ACC112 (cell line): ENCODE data around the gene RFWD3.

Source experiments
- H2AFZ ChIP-seq: fragments of 200-600 bp; sonication (generic); one replicate; pipeline ENCODE4 v1.6.0; 2017; ENCODE audit warnings: antibody characterized with exemption, low read length; ENCODE audit not compliant: unreplicated experiment
- H3K27ac ChIP-seq: fragments of 200-600 bp; sonication (generic); 2 replicates; pipeline ENCODE4 v1.5.1; 2014; ENCODE audit warnings: low read depth, mild to moderate bottlenecking, antibody characterized with exemption, low read length, moderate library complexity
- H3K27me3 ChIP-seq: fragments of 200-600 bp; sonication (generic); 2 replicates; pipeline ENCODE4 v1.6.1; 2014; ENCODE audit warnings: mild to moderate bottlenecking, antibody characterized with exemption, low read length, moderate library complexity, mixed read lengths; ENCODE audit not compliant: insufficient read depth
- H3K36me3 ChIP-seq: fragments of 200-600 bp; sonication (generic); 2 replicates; pipeline ENCODE4 v1.6.1; 2016; ENCODE audit warnings: mild to moderate bottlenecking, antibody characterized with exemption, low read length, moderate library complexity, mixed read lengths; ENCODE audit not compliant: insufficient read depth
- H3K4me1 ChIP-seq: fragments of 200-600 bp; sonication (generic); one replicate; pipeline ENCODE4 v1.6.1; 2016; ENCODE audit warnings: low read length, mixed read lengths; ENCODE audit not compliant: insufficient read depth, unreplicated experiment, control insufficient read depth
- H3K4me3 ChIP-seq: fragments of 200-600 bp; sonication (generic); 2 replicates; pipeline ENCODE4 v1.5.1; 2014; ENCODE audit warnings: mild to moderate bottlenecking, low read depth, low read length
- H3K79me2 ChIP-seq: fragments of 200-600 bp; sonication (generic); one replicate; pipeline ENCODE4 v1.6.0; 2016; ENCODE audit warnings: low read length; ENCODE audit not compliant: control insufficient read depth, unreplicated experiment, insufficient read depth

RFWD3 gene

GRCh38 chr16:74649839-74650504, 16.7 kb downstream of the RFWD3 start:
- peaks cover 21% of the 10 kb centered on the region for H3K4me1 ChIP-seq
- H3K36me3 ChIP-seq: peaks cover 19% of the 10 kb centered on the region; the same call in 1 of the 2 replicates
- no peak overlapping the region for H2AFZ ChIP-seq
- peaks cover 62% of the 10 kb centered on the region for H3K79me2 ChIP-seq
- H3K27me3 ChIP-seq: no peaks in the 10 kb centered on the region
- H3K27ac ChIP-seq: no peak overlapping the region
- no peak overlapping the region for H3K4me3 ChIP-seq

DNA sequence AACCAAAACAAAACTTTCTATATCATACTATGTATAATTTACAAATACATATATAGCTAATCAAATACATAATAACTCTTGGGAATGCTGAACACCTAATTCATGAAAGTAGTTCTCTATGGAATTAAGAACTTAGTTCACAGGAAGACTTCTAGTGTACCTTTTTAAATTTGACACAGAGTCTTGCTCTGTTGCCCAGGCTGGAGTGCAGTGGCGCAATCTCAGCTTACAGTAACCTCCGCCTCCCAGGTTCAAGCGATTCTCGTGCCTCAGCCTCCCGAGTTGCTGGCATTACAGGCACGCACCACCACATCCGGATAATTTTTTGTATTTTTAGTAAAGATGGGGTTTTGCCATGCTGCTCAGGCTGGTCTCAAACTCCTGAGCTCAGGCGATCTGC, 24.7 kb downstream of the RFWD3 start:
- no peak overlapping the region for H3K27ac ChIP-seq
- H3K4me1 ChIP-seq: peaks cover 13% of the 10 kb centered on the region
- H2AFZ ChIP-seq: no peak overlapping the region
- no peak overlapping the region for H3K4me3 ChIP-seq
- H3K27me3 ChIP-seq: no peaks in the 10 kb centered on the region
- peaks cover 29% of the 10 kb centered on the region for H3K36me3 ChIP-seq
- peaks cover 22% of the 10 kb centered on the region for H3K79me2 ChIP-seq

DNA sequence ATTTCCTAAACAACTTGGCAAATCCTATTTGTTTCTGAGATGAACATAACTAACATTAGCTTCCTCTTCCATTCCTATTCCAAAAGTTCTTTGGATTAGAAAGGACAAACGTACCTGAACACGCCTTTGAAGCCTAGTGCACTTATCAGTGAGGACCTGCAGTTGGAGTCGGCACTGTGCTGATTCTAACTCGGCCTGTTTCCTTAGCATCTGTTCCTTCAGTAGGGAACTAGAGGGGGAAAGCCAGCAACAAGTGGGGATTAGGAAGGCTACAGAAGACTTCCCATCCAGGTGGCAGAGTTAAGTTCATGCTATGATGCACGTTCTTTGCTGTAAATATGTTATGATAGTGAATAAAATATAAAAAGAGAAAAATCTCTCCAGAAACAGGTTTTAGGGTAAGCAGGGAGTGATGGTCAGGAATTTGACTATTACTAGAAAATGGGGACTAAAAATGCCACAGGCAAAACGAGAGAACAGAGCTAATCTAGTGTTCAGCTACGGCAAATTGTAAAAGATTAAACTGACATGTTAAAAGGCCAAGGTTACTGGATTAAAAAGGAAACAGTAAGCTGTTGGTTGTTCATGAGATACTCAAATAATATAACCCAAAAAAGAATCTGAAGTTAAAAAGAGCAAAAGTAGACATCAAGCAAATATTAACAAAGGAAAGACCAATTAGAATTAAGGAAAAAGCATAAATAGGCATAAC, 28.8 kb downstream of the RFWD3 start:
- no peak overlapping the region for H3K4me3 ChIP-seq
- no peaks in the 10 kb centered on the region for H3K4me1 ChIP-seq
- H3K36me3 ChIP-seq: peaks cover 20% of the 10 kb centered on the region
- H3K27ac ChIP-seq: no peak overlapping the region
- no peak overlapping the region for H2AFZ ChIP-seq
- no peaks in the 10 kb centered on the region for H3K27me3 ChIP-seq
- H3K79me2 ChIP-seq: no peaks in the 10 kb centered on the region

DNA sequence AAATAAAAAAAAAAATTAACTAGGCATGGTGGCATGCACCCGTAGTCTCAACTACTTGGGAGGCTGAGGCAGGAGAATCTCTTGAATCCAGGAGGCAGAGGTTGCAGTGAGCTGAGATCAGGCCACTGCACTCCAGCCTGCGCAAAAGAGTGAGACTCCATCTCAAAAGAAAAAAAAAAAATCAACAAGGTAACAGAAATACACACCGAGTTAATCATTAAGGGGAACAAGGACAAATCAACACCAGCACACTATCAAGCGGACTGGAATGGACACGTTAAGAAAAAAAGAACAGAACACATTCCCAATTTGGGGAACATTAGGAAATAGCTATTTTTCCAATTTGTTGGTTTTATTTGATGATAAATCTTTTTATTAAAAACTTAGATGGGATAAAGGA, 31.4 kb downstream of the RFWD3 start:
- Histone ChIP-seq H3K4me3 (no peak overlapping the region), H3K36me3 (peaks cover 31% of the 10 kb centered on the region), H3K79me2 (no peaks in the 10 kb centered on the region), H2AFZ (no peak overlapping the region), H3K27me3 (no peaks in the 10 kb centered on the region), H3K4me1 (no peaks in the 10 kb centered on the region), H3K27ac (no peak overlapping the region)

DNA sequence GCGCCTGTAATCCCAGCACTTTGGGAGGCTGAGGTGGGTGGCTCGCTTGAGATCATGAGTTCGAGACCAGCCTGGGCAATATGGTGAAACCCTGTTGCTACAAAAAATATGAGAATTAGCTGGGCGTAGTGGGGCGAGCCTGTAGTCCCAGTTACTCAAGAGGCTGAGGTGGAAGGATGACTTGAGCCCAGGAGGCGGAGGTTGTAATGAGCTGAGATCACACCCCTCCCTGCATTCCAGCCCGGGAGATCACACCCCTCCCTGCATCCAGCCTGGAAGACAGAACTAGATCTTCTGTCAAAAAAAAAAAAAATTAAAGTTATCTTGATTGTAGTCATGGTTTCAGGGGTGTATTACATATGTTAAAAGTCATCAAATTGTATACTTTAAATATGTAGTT, 33.0 kb downstream of the RFWD3 start:
- Histone ChIP-seq H3K27ac (no peak overlapping the region), H3K4me3 (no peak overlapping the region), H3K79me2 (no peaks in the 10 kb centered on the region), H3K27me3 (no peaks in the 10 kb centered on the region), H3K36me3 (peaks cover 36% of the 10 kb centered on the region), H3K4me1 (peaks cover 5% of the 10 kb centered on the region), H2AFZ (no peak overlapping the region)

- H3K4me1 ChIP-seq: peaks cover 29% of the 10 kb centered on the region
- H3K27ac ChIP-seq: peak overlapping the region; percentile 50
- H3K27me3 ChIP-seq: no peaks in the 10 kb centered on the region
- H2AFZ ChIP-seq: no peak overlapping the region
- peaks cover 4% of the 10 kb centered on the region for H3K79me2 ChIP-seq
- peaks cover 43% of the 10 kb centered on the region for H3K36me3 ChIP-seq
- no peak overlapping the region for H3K4me3 ChIP-seq
Measured at GRCh38 chr16:74627506-74628220, 39.0 kb downstream of the RFWD3 start.

GRCh38 chr16:74626741-74627416, 39.8 kb downstream of the RFWD3 start:
- H3K4me3 ChIP-seq: no peak overlapping the region
- H3K4me1 ChIP-seq: peaks cover 29% of the 10 kb centered on the region
- peaks cover 4% of the 10 kb centered on the region for H3K79me2 ChIP-seq
- H2AFZ ChIP-seq: no peak overlapping the region
- H3K27ac ChIP-seq: peak overlapping the region; percentile 50; the same call in 1 of the 2 replicates
- no peaks in the 10 kb centered on the region for H3K27me3 ChIP-seq
- H3K36me3 ChIP-seq: peaks cover 45% of the 10 kb centered on the region

- Histone ChIP-seq H2AFZ (no peak overlapping the region), H3K27me3 (no peaks in the 10 kb centered on the region), H3K4me3 (no peak overlapping the region), H3K36me3 (peaks cover 39% of the 10 kb centered on the region), H3K79me2 (peaks cover 4% of the 10 kb centered on the region), H3K27ac (no peak overlapping the region), H3K4me1 (peaks cover 29% of the 10 kb centered on the region)
Measured at GRCh38 chr16:74625500-74626350, 41.0 kb downstream of the RFWD3 start.

DNA sequence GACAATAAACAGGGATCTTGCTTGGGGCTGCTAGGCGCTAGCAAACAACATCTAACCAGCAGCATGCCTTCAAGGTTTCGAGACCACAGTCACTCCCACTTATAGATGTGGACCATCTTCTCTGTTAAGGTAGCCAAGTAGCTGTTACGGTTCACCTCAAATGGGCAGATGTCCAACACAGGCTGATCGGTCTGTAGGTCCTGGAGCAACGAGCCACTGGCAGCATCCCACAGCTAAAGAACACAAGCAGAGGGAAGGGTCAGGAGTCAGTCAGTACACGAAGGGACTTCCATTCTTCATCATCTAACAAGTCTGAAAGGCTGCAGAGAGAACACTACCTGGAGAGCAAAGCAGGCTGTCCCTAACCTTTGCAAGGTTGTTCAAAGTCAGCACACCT, 42.8 kb downstream of the RFWD3 start:
- Histone ChIP-seq H2AFZ (no peak overlapping the region), H3K36me3 (peaks cover 25% of the 10 kb centered on the region), H3K27ac (no peak overlapping the region), H3K4me1 (peaks cover 25% of the 10 kb centered on the region), H3K4me3 (no peak overlapping the region), H3K27me3 (no peaks in the 10 kb centered on the region), H3K79me2 (peaks cover 4% of the 10 kb centered on the region)
